H1 (cell line): ENCODE data around the gene ARHGEF12. TPM values are rescaled to one million over a fixed set of nuclear protein-coding genes. Genes with fewer than 3 reads are reported as not detected.

Experiments used
- CTCF ChIA-PET: fragments of 300-600 bp; sonication (Branson Sonifier 250); formaldehyde crosslinking; loops from one replicate; lab custom pipeline; 2021; ENCODE audit not compliant: partially characterized antibody; lab: Charles Lee
- POLR2A ChIA-PET: fragments of 300-600 bp; sonication (Branson Sonifier 250); formaldehyde crosslinking; loops from one replicate; lab custom pipeline; 2021; ENCODE audit warnings: inconsistent platforms; ENCODE audit not compliant: partially characterized antibody; lab: Charles Lee
- DNase-seq, 2 experiments: peaks; one replicate each; pipeline versions ENCODE4 v3.0.0 to v3.0.0-alpha.2; 2010 to 2022; ENCODE audit warnings: low spot score in 2 of 2, low read depth in 1 of 2, mixed read lengths in 1 of 2
- FAIRE-seq: peaks from 2 replicates; lab custom pipeline; 2011; peaks lifted over from hg19 to GRCh38; lab: Jason Lieb, UNC
- H2AFZ ChIP-seq: 2 replicates; pipeline ENCODE4 v1.8.1; 2012; ENCODE audit warnings: low read length, inconsistent platforms
- H2AK5ac ChIP-seq: 2 replicates; pipeline ENCODE4 v1.6.1; 2013; ENCODE audit warnings: low read depth, low read length
- H2BK120ac ChIP-seq: replicated peaks from 2 replicates; pipeline ENCODE3; 2013; ENCODE audit warnings: low read depth, low read length, inconsistent platforms
- H2BK12ac ChIP-seq: 2 replicates; pipeline ENCODE4 v1.6.1; 2013; ENCODE audit warnings: low read depth, low read length
- H2BK15ac ChIP-seq: 2 replicates; pipeline ENCODE4 v1.6.1; 2013; ENCODE audit warnings: low read length
- H2BK20ac ChIP-seq: 2 replicates; pipeline ENCODE4 v1.6.1; 2013; ENCODE audit warnings: low read length
- H2BK5ac ChIP-seq: 2 replicates; pipeline ENCODE4 v1.6.1; 2013; ENCODE audit warnings: low read depth, low read length
- H3K14ac ChIP-seq: 2 replicates; pipeline ENCODE4 v1.6.1; 2013; ENCODE audit warnings: inconsistent platforms; ENCODE audit not compliant: insufficient read length
- H3K18ac ChIP-seq: 2 replicates; pipeline ENCODE4 v1.6.1; 2013; ENCODE audit warnings: low read length; ENCODE audit errors: extremely low read depth
- H3K23ac ChIP-seq: 2 replicates; pipeline ENCODE4 v1.6.1; 2013; ENCODE audit warnings: inconsistent platforms; ENCODE audit not compliant: insufficient read length
- H3K23me2 ChIP-seq: 2 replicates; pipeline ENCODE4 v1.6.1; 2013; ENCODE audit warnings: low read depth, low read length
- H3K27ac ChIP-seq: 2 replicates; pipeline ENCODE4 v1.6.1; 2011; ENCODE audit warnings: low read depth, low read length, inconsistent platforms
- H3K27me3 ChIP-seq, 4 experiments: replicated peaks in 1 of 4; 1 replicate in 1 of 4; 2 replicates in 3 of 4; pipeline versions ENCODE4 v1.6.1 to v1.8.1; 2011 to 2013; ENCODE audit warnings: low read length in 3 of 4, mild to moderate bottlenecking in 3 of 4, inconsistent platforms in 2 of 4, mixed read lengths in 2 of 4, moderate library complexity in 1 of 4; ENCODE audit not compliant: control insufficient read depth in 3 of 4, insufficient read depth in 3 of 4; ENCODE audit errors: extremely low read depth in 1 of 4
- H3K36me3 ChIP-seq, 4 experiments: 2 replicates each; pipeline versions ENCODE4 v1.6.1 to v1.8.1; 2011 to 2013; ENCODE audit warnings: mild to moderate bottlenecking in 4 of 4, low read length in 3 of 4, moderate library complexity in 2 of 4, control low read depth in 1 of 4, inconsistent platforms in 1 of 4; ENCODE audit not compliant: insufficient read depth in 4 of 4, control insufficient read depth in 2 of 4
- H3K4ac ChIP-seq: replicated peaks from 2 replicates; pipeline ENCODE3; 2013; ENCODE audit warnings: low read length, low read depth, mixed read lengths, inconsistent platforms; ENCODE audit not compliant: insufficient read length
- H3K4me1 ChIP-seq, 4 experiments: replicated peaks in 1 of 4; 1 replicate in 1 of 4; 2 replicates in 3 of 4; pipeline versions ENCODE4 v1.6.1 to v1.8.1; 2011 to 2013; ENCODE audit warnings: low read length in 3 of 4, inconsistent platforms in 2 of 4, mixed read lengths in 1 of 4; ENCODE audit not compliant: insufficient read depth in 4 of 4, control insufficient read depth in 3 of 4
- H3K4me2 ChIP-seq, 2 experiments: 2 replicates each; pipeline versions ENCODE4 v1.6.1 to v1.8.1; 2011 to 2013; ENCODE audit warnings: low read depth in 2 of 2, low read length in 2 of 2, control low read depth in 1 of 2, inconsistent platforms in 1 of 2, mild to moderate bottlenecking in 1 of 2; ENCODE audit not compliant: insufficient read depth in 1 of 2
- H3K4me3 ChIP-seq, 4 experiments: fragments of 200-600, 300-600 bp in 1 of 4; sonication (generic), shearing (Covaris generic), sonication (Bioruptor Twin) in 1 of 4; 2 replicates each; pipeline versions ENCODE4 v1.5.1 to v1.8.1; 2011 to 2016; ENCODE audit warnings: low read length in 4 of 4, low read depth in 3 of 4, control low read depth in 2 of 4, inconsistent platforms in 2 of 4, mild to moderate bottlenecking in 2 of 4, mixed read lengths in 1 of 4, moderate library complexity in 1 of 4; ENCODE audit not compliant: insufficient read depth in 2 of 4; ENCODE audit errors: extremely low read depth in 1 of 4
- H3K56ac ChIP-seq: replicated peaks from 2 replicates; pipeline ENCODE3; 2013; ENCODE audit warnings: low read depth, mild to moderate bottlenecking, mixed read lengths, low read length, inconsistent platforms; ENCODE audit not compliant: insufficient read length
- H3K79me1 ChIP-seq: 2 replicates; pipeline ENCODE4 v1.6.1; 2013; ENCODE audit warnings: low read depth, low read length, control low read depth
- H3K79me2 ChIP-seq, 2 experiments: 2 replicates each; pipeline versions ENCODE4 v1.6.1 to v1.8.1; 2012 to 2013; ENCODE audit warnings: low read length in 2 of 2, mild to moderate bottlenecking in 2 of 2, inconsistent platforms in 1 of 2; ENCODE audit not compliant: insufficient read depth in 2 of 2, control insufficient read depth in 1 of 2
- H3K9ac ChIP-seq, 4 experiments: replicated peaks in 1 of 4; 1 replicate in 1 of 4; 2 replicates in 3 of 4; pipeline versions ENCODE4 v1.6.1 to v1.8.1; 2011 to 2013; ENCODE audit warnings: low read depth in 3 of 4, low read length in 3 of 4, control low read depth in 2 of 4, mild to moderate bottlenecking in 2 of 4, moderate library complexity in 2 of 4, inconsistent platforms in 1 of 4; ENCODE audit errors: extremely low read depth in 1 of 4
- H3K9me3 ChIP-seq, 2 experiments: 2 replicates each; pipeline versions ENCODE4 v1.6.1 to v1.8.1; 2012 to 2013; ENCODE audit warnings: mild to moderate bottlenecking in 2 of 2, moderate library complexity in 2 of 2, control low read depth in 1 of 2, inconsistent platforms in 1 of 2, low read depth in 1 of 2, low read length in 1 of 2, mixed read lengths in 1 of 2; ENCODE audit not compliant: insufficient read depth in 2 of 2
- H4K20me1 ChIP-seq, 2 experiments: replicated peaks in 1 of 2; 2 replicates each; pipeline versions ENCODE3 to v1.8.1; 2011 to 2013; ENCODE audit warnings: inconsistent platforms in 2 of 2, low read length in 2 of 2, mild to moderate bottlenecking in 1 of 2; ENCODE audit not compliant: insufficient read depth in 2 of 2, control insufficient read depth in 1 of 2
- H4K5ac ChIP-seq: 2 replicates; pipeline ENCODE4 v1.6.1; 2013; ENCODE audit warnings: low read length, low read depth, mixed read lengths, inconsistent platforms; ENCODE audit not compliant: insufficient read length
- H4K8ac ChIP-seq: 2 replicates; pipeline ENCODE4 v1.8.0; 2013; ENCODE audit warnings: mild to moderate bottlenecking, moderate library complexity, low read length, inconsistent platforms; ENCODE audit not compliant: insufficient read depth; ENCODE audit errors: extremely low read depth
- H4K91ac ChIP-seq: replicated peaks from 2 replicates; pipeline ENCODE3; 2013; ENCODE audit warnings: low read length, mixed read lengths, inconsistent platforms; ENCODE audit not compliant: insufficient read length
- CBX8 ChIP-seq: fragments of 300-800, 300-1000 bp; sonication (generic); IDR thresholded peaks from 2 replicates; pipeline ENCODE4 v1.7.1; 2016; ENCODE audit warnings: low read depth, low read length, borderline replicate concordance
- EP300 ChIP-seq, 2 experiments: IDR thresholded peaks; 1 replicate in 1 of 2; 2 replicates in 1 of 2; pipeline ENCODE4 v1.6.1; 2011 to 2012; ENCODE audit warnings: low read depth in 2 of 2, low read length in 2 of 2, mild to moderate bottlenecking in 2 of 2, borderline replicate concordance in 1 of 2, inconsistent platforms in 1 of 2, moderate library complexity in 1 of 2
- JUND ChIP-seq: IDR thresholded peaks from 2 replicates; pipeline ENCODE4 v1.6.1; 2011; ENCODE audit warnings: mild to moderate bottlenecking, improper control_type of control experiment, low read length
- KDM5A ChIP-seq: fragments of 200-600 bp; IDR thresholded peaks from 2 replicates; pipeline ENCODE4 v1.7.1; 2012; ENCODE audit warnings: mild to moderate bottlenecking, low read length, inconsistent platforms, mixed read lengths
- RAD21 ChIP-seq, 2 experiments: IDR thresholded peaks in 1 of 2; conservative IDR thresholded peaks in 1 of 2; 2 replicates each; pipeline ENCODE4 v1.6.1; 2011; ENCODE audit warnings: low read depth in 2 of 2, low read length in 2 of 2, improper control_type of control experiment in 1 of 2, inconsistent platforms in 1 of 2, mild to moderate bottlenecking in 1 of 2, moderate library complexity in 1 of 2
- RXRA ChIP-seq: IDR thresholded peaks from 2 replicates; pipeline ENCODE4 v1.6.1; 2011; ENCODE audit warnings: low read depth, mild to moderate bottlenecking, low read length, moderate library complexity; ENCODE audit not compliant: insufficient read depth
- SIN3A ChIP-seq, 2 experiments: IDR thresholded peaks in 1 of 2; conservative IDR thresholded peaks in 1 of 2; 2 replicates each; pipeline ENCODE4 v1.6.1; 2011 to 2012; ENCODE audit warnings: low read length in 2 of 2, improper control_type of control experiment in 1 of 2, low read depth in 1 of 2, mild to moderate bottlenecking in 1 of 2
- SRF ChIP-seq: IDR thresholded peaks from 2 replicates; pipeline ENCODE4 v1.6.1; 2011; ENCODE audit warnings: mild to moderate bottlenecking, low read depth, low read length, moderate library complexity
- TAF1 ChIP-seq: IDR thresholded peaks from 2 replicates; pipeline ENCODE4 v1.6.1; 2011; ENCODE audit warnings: mild to moderate bottlenecking, low read depth, low read length
- USF2 ChIP-seq: IDR thresholded peaks from 2 replicates; pipeline ENCODE4 v1.6.1; 2011; ENCODE audit warnings: low read length, improper control_type of control experiment
- WGBS, 2 experiments: shearing (Covaris generic) in 1 of 2; methylation state at CpG; one replicate each; pipeline versions ENCODE4 v1.1.6 to v1.1.7; 2013 to 2015; ENCODE audit warnings: low lambda C conversion rate in 2 of 2, mixed read lengths in 2 of 2, inconsistent platforms in 1 of 2, low coverage in 1 of 2, missing lambda C conversion rate in 1 of 2; ENCODE audit not compliant: insufficient replicate concordance in 2 of 2, insufficient coverage in 1 of 2, insufficient read length in 1 of 2; ENCODE audit errors: extremely low coverage in 1 of 2, missing lambda C conversion rate in 1 of 2; 5-methylcytosine and 5-hydroxymethylcytosine counted together
- polyA plus RNA-seq, 7 experiments: library from polyadenylated mRNA; depleted of rRNA in 3 of 7; stranded (reverse) in 5 of 7; unstranded in 2 of 7; fragments of >200 nt in 5 of 7; fragments of 200-250 nt in 2 of 7; gene quantifications; 1 replicate in 5 of 7; 2 replicates in 1 of 7; 4 replicates in 1 of 7; pipeline versions ENCODE4 v1.2.1 to v1.2.3, GENCODE V29; 2011 to 2013; ENCODE audit warnings: missing spikeins in 2 of 7, mixed read lengths in 2 of 7
- total RNA-seq: library from RNA; stranded (reverse); fragmentation: NEBNext Ultra II Directional; extraction: Animal tissue kit (Norgen Biotek cat#: 25700); gene quantifications from 2 replicates; pipeline ENCODE4 v1.2.1, GENCODE V29; 2021
- TF ChIP-seq, protein P1 (sequence below): IDR thresholded peaks from 2 replicates; pipeline ENCODE4 v1.6.1; 2012; ENCODE audit warnings: inconsistent platforms

The ARHGEF12 gene
- total and polyA plus RNA-seq, 2 of the 8 experiments (the other 6 are each of a cell fraction or from before 2014, with no cell fraction given) = 5.1 to 33.7 TPM

GRCh38 chr11:120308081-120308480 lies 28.1 kb upstream of the ARHGEF12 start:
- Histone ChIP-seq H2BK15ac (no peak overlapping the region), H3K23me2 (no peaks in the 10 kb centered on the region), H3K14ac (no peak overlapping the region), H2AFZ (no peak overlapping the region), H3K9ac (no peak overlapping the region), H3K4me1 (peaks cover 0 to 12% (median 5%) of the 10 kb centered on the region in 4 experiments; a peak in 5 of 7 replicates), H3K4me3 (no peak overlapping the region), H3K27ac (no peak overlapping the region), H3K27me3 (peaks cover 0 to 7% (median 0%) of the 10 kb centered on the region in 4 experiments; a peak in 2 of 7 replicates), H2BK12ac (no peak overlapping the region), H2BK20ac (no peak overlapping the region), H3K18ac (no peak overlapping the region), H2BK5ac (no peak overlapping the region), H4K8ac (no peak overlapping the region), H3K56ac (no peak overlapping the region), H4K91ac (no peak overlapping the region), H4K5ac (no peak overlapping the region), H3K4me2 (no peak overlapping the region), H3K4ac (no peak overlapping the region), H3K23ac (no peak overlapping the region), H2AK5ac (no peak overlapping the region), H3K36me3 (no peaks in the 10 kb centered on the region), H3K79me2 (no peaks in the 10 kb centered on the region), H3K79me1 (no peaks in the 10 kb centered on the region), H4K20me1 (no peaks in the 10 kb centered on the region), H2BK120ac (no peak overlapping the region), H3K9me3 (no peaks in the 10 kb centered on the region)
- ChIA-PET POLR2A (no interaction called here), CTCF (interaction anchor here (1.5 to 31.5 kb wide), 4 partner anchors 10 to 137 kb away, joined by 3 to 1412 read pairs (median 8); partner anchors contain the start of gene POU2F3)
- WGBS, 2 experiments = 91% methylated on average over 7 of the region's 7 CpGs; no CpG with 5 or more reads in 1 of the 2 experiments
- FAIRE-seq (no peak), DNase-seq (no peak)
- TF ChIP-seq, protein P1, sequence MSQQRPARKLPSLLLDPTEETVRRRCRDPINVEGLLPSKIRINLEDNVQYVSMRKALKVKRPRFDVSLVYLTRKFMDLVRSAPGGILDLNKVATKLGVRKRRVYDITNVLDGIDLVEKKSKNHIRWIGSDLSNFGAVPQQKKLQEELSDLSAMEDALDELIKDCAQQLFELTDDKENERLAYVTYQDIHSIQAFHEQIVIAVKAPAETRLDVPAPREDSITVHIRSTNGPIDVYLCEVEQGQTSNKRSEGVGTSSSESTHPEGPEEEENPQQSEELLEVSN = no peak
- TF ChIP-seq EP300 (IDR thresholded peaks at IDR 0.05; ENCODE audit: borderline replicate concordance in 1 of 2, low read depth in 2 of 2, low read length in 2 of 2) (no peak), JUND (no peak), RAD21 (IDR thresholded peaks at IDR 0.05 in 1 of 2, conservative IDR thresholded peaks at IDR 0.05 in 1 of 2; ENCODE audit: low read depth in 2 of 2, low read length in 2 of 2) (no peak), KDM5A (no peak), CBX8 (no peak), SRF (no peak), RXRA (no peak), USF2 (no peak), SIN3A (conservative IDR thresholded peaks at IDR 0.05 in 1 of 2, IDR thresholded peaks at IDR 0.05 in 1 of 2; ENCODE audit: low read depth in 1 of 2, low read length in 2 of 2) (no peak), TAF1 (no peak)
